SK-MEL-5 (cell line): ENCODE measurements around the gene FBXL16. TPM values are rescaled to one million over a fixed set of nuclear protein-coding genes. Genes with fewer than 3 reads are reported as not detected.
"Not testable (repeated sequence)": the region's sequence is repeated elsewhere in the genome, so short reads cannot be mapped to it uniquely, and the experiment has no call there.

Experiments used
- DNase-seq: peaks from one replicate; pipeline ENCODE4 v3.0.0-alpha.2; 2016; ENCODE audit warnings: low read depth, low spot score
- in situ Hi-C: cut with HindIII; loops from 2 replicates; pipeline ENCODE4 v1.10.0; 2016; ENCODE audit warnings: low sequenced_read_pairs, high pct_unique_total_duplicates, low pct_unique_long_range_greater_than_20kb
- polyA plus RNA-seq, 2 experiments: library from polyadenylated mRNA; depleted of rRNA; stranded (reverse); fragments of >200 nt; gene quantifications; 2 replicates each; pipeline ENCODE4 v1.2.3, GENCODE V29; 2015
- total RNA-seq: library from RNA; depleted of rRNA; stranded (reverse); fragments of >200 nt; shearing (Covaris generic); gene quantifications from 2 replicates; pipeline ENCODE4 v1.2.3, GENCODE V29; 2014; rRNA removed

Gene FBXL16
- total RNA-seq, result 6.6 and 7.3 TPM in 2 replicates
- 32.7 and 39.6 TPM in 2 replicates for polyA plus RNA-seq (2015; cell fraction: cytosol; rRNA removed)
- 13.0 and 25.6 TPM in 2 replicates for polyA plus RNA-seq (2015; cell fraction: nucleus; rRNA removed)

GRCh38 chr16:705431-706188 is at the start of gene FBXL16:
FBXL16 (minus strand) TSS chr16:705801; CDS start chr16:697405, 8,396 bp downstream.
- DNase-seq, result peak; percentile 53
- in situ Hi-C loops, result no loop called here

GRCh38 chr16:754656-755055 is 49.1 kb upstream of the FBXL16 start:
- DNase-seq, result no peak

GRCh38 chr16:754121-754607 is 48.6 kb upstream of the FBXL16 start:
- DNase-seq, in situ Hi-C loops: not testable (repeated sequence)

More at GRCh38 chr16:754656-755055, 49.1 kb upstream of the FBXL16 start:
- in situ Hi-C loops, result no loop called here

GRCh38 chr16:752007-752312 is 46.4 kb upstream of the FBXL16 start:
- no peak for DNase-seq
- in situ Hi-C loops, result no loop called here

- no peak for DNase-seq
- in situ Hi-C loops, result no loop called here
Measured at GRCh38 chr16:751152-752006, 45.8 kb upstream of the FBXL16 start.

- no peak for DNase-seq
- in situ Hi-C loops, result no loop called here
Measured at GRCh38 chr16:750485-750884, 44.9 kb upstream of the FBXL16 start.

- in situ Hi-C loops, result no loop called here
- DNase-seq, result no peak
Measured at GRCh38 chr16:749010-749409, 43.4 kb upstream of the FBXL16 start.

- in situ Hi-C loops, result no loop called here
- DNase-seq, result no peak
Measured at GRCh38 chr16:747978-748746, 42.6 kb upstream of the FBXL16 start.

- in situ Hi-C loops, result no loop called here
- DNase-seq, result no peak
Measured at GRCh38 chr16:746637-747036, 41.0 kb upstream of the FBXL16 start.

GRCh38 chr16:745739-746138 is 40.1 kb upstream of the FBXL16 start:
- in situ Hi-C loops, result no loop called here
- DNase-seq, result peak; percentile 35

GRCh38 chr16:743794-744500 is 38.3 kb upstream of the FBXL16 start:
- DNase-seq, result no peak
- in situ Hi-C loops, result no loop called here

GRCh38 chr16:742894-743293 is 37.3 kb upstream of the FBXL16 start:
- DNase-seq, in situ Hi-C loops: not testable (repeated sequence)

GRCh38 chr16:741986-742629 is 36.5 kb upstream of the FBXL16 start:
- in situ Hi-C loops, result no loop called here
- DNase-seq, result no peak

- peak; percentile 79 for DNase-seq
- in situ Hi-C loops, result no loop called here
Measured at GRCh38 chr16:740764-741505, 35.3 kb upstream of the FBXL16 start, which contains the start of gene CIAO3. CIAO3 (minus strand) TSS chr16:740997; CDS start chr16:740985, 12 bp downstream.

GRCh38 chr16:740459-740763 is 34.8 kb upstream of the FBXL16 start:
- no peak for DNase-seq
- in situ Hi-C loops, result no loop called here
